Dermis blood vessel endothelial cell (primary cell): Measurements from ENCODE around the gene ATCAY. TPM values are rescaled to one million over a fixed set of nuclear protein-coding genes. Genes with fewer than 3 reads are reported as not detected.
A peak's percentile ranks its signal among the peaks of the same experiment; 100 is the strongest.
"Not testable (repeated sequence)": the region's sequence is repeated elsewhere in the genome, so short reads cannot be mapped to it uniquely, and the experiment has no call there.

Experiments
- DNase-seq: peaks from one replicate; pipeline ENCODE4 v3.0.0; 2010
- total RNA-seq: library from RNA; depleted of rRNA; stranded (reverse); fragments of >200 nt; gene quantifications from 2 replicates; pipeline ENCODE4 v1.2.3, GENCODE V29; 2014

ATCAY gene
- total RNA-seq, 1 donor from 2014 or later, result not detected

DNA sequence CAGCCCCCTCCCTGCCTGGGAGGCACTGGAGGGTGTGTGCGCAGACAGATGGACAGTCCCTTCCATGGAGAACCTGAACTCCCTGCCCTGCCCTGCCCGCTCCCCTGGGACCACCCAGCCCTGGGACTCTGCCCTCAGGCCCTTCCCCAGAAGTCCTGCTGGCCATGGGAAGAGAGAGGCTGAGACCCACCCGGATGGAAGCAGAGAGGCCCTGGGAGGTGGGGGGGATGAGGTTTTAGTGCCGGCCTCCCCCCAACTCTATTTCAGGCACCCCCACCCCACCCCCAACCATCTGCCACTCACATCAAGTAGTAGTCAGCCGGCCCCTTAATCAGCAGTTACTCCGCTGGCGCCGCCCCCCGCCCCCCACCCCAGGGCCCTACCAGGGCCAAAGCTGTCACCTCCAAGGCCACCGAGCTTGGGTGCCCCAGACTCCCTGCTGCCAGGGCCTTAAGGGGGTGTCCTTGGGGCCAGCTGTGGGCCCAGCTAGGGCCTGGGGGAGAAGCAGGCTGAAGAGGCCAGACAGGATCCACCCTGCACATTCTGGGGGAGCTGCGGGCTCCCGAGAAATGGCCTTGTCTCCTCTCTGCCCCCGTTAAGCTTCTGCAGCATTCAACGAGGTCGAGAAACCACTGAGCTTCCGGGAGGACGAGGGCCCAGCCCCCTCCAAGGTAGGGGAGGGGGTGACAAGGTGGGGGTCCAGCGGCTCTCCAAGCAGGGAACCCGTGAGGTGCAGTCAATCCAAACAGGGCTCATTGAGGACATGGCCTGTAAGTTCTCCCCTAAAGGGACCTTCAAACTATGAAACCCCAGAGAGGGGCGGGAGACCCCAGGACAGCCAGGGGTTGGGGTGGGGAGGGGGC, 69.7 kb downstream of the ATCAY start:
- DNase-seq, result no peak

DNA sequence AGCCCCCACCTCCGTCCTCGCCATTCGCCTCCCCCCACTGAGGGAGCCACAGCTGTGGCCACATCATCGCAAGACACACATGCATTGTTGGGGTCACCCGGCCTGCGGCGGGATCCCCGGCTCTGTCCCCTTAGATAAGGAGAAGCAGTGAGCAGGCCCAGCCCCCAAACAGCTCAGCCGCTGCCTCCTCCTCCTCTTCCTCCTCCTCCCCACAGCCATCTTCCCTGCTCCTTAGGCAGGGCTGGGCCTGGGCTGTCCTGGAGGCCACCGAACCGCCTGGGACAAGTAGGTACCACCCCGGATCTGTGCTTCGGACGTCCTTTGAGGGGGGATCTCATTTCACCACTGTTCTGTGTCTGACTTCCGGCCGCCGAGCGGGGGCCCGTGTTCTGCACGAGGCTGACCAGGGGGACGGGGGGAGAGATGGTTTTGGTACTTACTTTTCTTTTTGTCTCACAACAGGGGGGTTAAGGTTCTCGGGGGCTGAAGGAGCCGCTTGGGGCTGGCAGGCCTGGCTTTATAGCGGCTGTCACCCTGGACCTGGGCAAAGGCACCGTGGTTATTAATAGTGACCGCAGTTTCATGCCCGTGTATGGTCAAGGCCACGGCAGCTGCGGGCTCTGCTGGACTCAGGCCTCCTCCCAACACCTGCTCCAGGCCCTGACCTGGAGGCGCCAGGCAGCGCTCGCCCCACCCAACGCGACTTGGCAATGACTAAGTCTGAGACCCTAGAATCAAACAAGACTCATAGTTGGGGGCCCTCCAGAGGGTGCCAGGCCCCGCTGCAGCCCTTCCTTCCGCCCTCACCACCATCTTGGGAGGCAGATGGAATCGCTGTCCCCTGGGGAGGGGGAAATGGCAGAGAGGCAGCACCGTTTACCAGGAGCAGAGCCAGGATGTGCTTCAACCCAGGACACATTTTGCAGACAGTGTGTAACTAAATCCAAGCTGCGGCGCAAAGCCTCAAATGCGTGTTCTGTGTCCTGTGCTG, 70.7 kb downstream of the ATCAY start:
- no peak for DNase-seq

GRCh38 chr19:3952755-3953276, 72.3 kb downstream of the ATCAY start:
- not testable (repeated sequence) for DNase-seq

GRCh38 chr19:3954107-3954506, 73.6 kb downstream of the ATCAY start:
- no peak for DNase-seq

DNA sequence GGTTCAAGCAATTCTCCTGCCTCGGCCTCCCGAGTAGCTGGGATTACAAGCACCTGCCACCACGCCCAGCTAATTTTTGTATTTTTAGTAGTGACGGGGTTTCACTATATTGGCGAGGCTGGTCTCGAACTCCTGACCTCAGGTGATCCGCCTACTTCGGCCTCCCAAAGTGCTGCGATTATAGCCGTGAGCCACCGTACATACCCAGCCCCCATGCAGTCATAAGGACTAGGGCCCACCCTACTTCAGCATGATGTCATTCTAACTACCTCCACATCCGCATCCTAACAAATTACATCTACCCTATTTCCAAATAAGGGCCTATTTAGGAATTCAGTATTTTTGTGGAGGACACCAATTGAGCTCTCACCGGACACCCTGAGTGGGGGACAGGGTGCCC, 74.8 kb downstream of the ATCAY start:
- DNase-seq, result not testable (repeated sequence)

DNA sequence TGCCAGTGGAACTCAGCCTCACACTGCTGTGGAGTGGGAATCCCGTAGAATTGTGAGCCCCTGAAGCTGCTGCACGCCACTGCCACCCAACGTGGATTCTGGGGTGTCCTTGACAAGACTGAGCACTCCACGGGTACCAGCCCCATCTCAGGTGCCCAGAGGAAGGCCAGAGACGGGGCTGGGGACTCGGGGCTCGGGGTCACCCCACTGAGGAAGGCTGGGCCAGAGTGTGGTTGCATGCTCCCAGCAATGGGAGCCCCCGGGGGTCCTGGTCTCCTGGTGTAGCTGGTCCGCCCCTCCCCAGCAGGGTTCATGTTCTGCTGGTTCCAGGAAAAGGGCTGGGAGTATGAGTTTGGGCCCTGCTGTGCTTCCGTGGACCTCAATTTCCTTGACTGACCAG, 75.2 kb downstream of the ATCAY start:
- DNase-seq, result no peak

GRCh38 chr19:3958836-3959765, 78.6 kb downstream of the ATCAY start:
- no peak for DNase-seq

- no peak for DNase-seq
These were observed 79.3 kb downstream of the ATCAY start for GRCh38 chr19:3959766-3960131.

DNA sequence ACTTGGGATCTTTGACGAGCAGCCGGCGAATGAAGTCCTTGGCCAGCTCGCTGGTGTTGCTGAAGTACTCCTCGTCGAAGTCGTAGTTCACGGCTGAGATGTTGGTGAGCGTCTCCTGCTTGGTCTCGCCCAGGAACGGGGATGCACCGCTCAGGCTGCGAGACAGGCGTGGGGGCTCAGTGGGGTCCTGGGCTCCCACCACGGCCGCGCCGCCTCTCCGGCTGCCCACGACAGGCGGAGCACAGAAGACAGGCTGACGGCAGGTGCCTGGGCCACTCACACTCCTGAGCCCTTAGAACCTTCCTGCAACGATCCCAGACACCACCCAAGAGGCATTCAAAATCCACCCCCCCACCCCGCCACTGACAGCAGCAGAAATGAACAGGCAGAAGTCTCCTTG, 80.5 kb downstream of the ATCAY start:
- DNase-seq, result no peak

- DNase-seq, result no peak
These were observed 83.2 kb downstream of the ATCAY start for GRCh38 chr19:3963458-3964255.

- no peak for DNase-seq
These were observed 84.0 kb downstream of the ATCAY start for GRCh38 chr19:3964256-3965194.

GRCh38 chr19:3966051-3967017, 85.8 kb downstream of the ATCAY start:
- no peak for DNase-seq

DNA sequence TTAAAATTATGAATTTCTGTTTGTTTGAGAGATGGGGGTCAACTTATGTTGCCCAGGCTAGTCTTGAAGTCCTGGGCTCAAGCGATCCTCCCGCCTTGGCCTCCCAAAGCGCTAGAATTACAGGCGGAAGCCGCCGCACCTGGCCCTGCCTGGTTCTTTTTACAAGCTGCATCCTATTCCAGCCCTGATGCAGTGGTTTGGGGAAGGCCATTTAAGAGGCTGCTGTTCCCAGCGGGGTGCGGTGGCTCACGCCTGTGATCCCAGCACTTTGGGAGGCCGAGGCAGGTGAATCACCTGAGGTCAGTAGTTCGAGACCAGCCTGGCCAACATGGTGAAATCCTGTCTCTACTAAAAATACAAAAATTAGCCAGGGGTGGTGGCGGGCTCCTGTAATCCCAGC, 87.5 kb downstream of the ATCAY start:
- DNase-seq, result not testable (repeated sequence)

DNA sequence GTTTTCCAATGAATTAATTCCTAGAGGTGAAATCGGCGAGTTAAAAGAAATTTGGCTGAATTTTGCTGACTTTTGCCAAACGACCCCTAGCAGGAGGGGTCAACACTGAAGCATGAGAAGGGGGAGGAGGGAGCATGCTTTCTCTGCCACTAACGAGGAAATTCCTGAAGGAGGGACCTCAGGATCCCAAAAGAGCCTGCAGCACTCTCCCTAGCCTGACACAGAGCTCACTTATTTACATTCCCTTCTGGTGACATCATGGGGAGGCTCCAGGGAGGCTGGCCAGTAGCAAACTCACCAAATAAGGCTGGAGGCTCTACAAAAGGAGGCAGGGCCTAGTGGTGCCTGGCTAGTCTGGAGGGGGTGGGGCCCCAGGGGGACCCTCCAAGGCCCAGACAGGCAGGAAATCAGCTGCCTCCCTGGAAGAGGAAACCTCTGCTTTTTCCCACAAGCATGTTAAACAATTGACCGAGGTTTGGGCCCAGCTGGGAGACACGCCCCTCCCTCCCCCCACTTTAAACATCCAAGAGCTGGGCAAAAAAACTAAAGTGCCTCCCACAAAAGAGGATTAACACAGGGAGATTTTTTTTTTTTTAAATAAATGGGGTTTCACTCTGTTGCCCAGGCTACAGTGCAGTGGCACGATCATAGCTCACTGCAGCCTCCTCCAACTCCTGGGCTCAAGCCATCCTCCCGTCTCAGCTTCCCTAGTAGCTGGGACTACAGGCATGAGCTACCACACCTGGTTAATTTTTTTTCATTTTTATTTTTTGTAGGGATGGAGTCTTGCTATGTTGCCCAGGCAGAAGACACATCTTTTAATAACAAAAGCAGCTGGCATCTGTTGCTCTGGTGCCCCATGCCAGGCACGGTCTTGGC, 88.3 kb downstream of the ATCAY start:
- DNase-seq, result peak; percentile 100

GRCh38 chr19:3969435-3970312, 89.2 kb downstream of the ATCAY start:
- DNase-seq, result peak; percentile 87

DNA sequence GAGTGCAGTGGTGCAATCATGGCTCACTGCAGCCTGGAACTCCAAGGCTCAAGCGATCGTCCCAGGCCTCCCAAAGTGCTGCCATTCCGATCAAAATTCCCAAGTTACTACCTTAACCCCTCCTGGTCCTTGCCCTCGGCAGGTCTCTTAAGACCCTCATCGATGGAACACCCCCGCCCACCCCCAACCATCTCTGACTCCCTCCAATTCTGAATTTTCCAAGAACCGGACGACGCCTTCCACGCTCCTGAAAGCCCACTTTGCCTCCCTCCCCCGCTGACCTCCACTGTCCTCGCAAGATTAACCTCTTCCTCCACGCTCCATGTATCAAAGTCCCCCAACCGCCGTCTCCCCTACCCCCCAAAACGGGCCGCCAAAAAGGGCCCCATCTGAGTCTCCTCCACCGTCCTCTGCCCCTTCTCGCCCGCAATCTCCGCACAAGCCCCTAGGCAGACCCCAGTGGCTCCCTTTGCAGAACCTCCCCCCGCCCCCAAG, 89.9 kb downstream of the ATCAY start:
- no peak for DNase-seq
